SK-N-MC (cell line): ENCODE results near the gene ATP13A4.
"Not testable (repeated sequence)": the region's sequence is repeated elsewhere in the genome, so short reads cannot be mapped to it uniquely, and the experiment has no call there.

Experiments used
- DNase-seq: peaks from one replicate; pipeline ENCODE4 v3.0.0-alpha.2; 2011; ENCODE audit warnings: low read depth, low spot score
- H3K27ac ChIP-seq: fragments of 200-600 bp; sonication (generic); 2 replicates; pipeline ENCODE4 v1.5.1; 2016; ENCODE audit warnings: mixed run types
- H3K36me3 ChIP-seq: fragments of 200-600 bp; sonication (generic); 2 replicates; pipeline ENCODE4 v1.6.1; 2017; ENCODE audit warnings: antibody characterized with exemption, low read length, mixed read lengths; ENCODE audit not compliant: insufficient read depth
- H3K4me3 ChIP-seq: fragments of 200-600 bp; sonication (generic); 2 replicates; pipeline ENCODE4 v1.5.1; 2016
- H3K9ac ChIP-seq: fragments of 200-600 bp; sonication (generic); 2 replicates; pipeline ENCODE4 v1.8.0; 2017; ENCODE audit warnings: mixed run types, mixed read lengths; ENCODE audit not compliant: insufficient read length
- H3K9me3 ChIP-seq: fragments of 200-600 bp; sonication (generic); 2 replicates; pipeline ENCODE4 v1.6.1; 2017; ENCODE audit warnings: low read depth, mild to moderate bottlenecking, antibody characterized with exemption, low read length, moderate library complexity, mixed read lengths
- EZH2 ChIP-seq: fragments of 200-600 bp; sonication (generic); IDR thresholded peaks from one replicate; pipeline ENCODE4 v1.6.1; 2017; ENCODE audit warnings: antibody characterized with exemption
- FOXP2 ChIP-seq: optimal IDR thresholded peaks from 2 replicates; pipeline ENCODE3; 2011; ENCODE audit warnings: mild to moderate bottlenecking, moderate library complexity; ENCODE audit not compliant: insufficient read depth; ENCODE audit errors: extremely low read length, control extremely low read depth
- POLR2AphosphoS5 ChIP-seq: IDR thresholded peaks from 2 replicates; pipeline ENCODE4 v1.6.1; 2012; ENCODE audit warnings: mild to moderate bottlenecking, low read depth, low read length, borderline replicate concordance

Gene ATP13A4

GRCh38 chr3:193546129-193546528, 8.6 kb downstream of the ATP13A4 start:
- no peaks in the 10 kb centered on the region for H3K9me3 ChIP-seq
- TF ChIP-seq POLR2AphosphoS5 (no peak), FOXP2 (no peak), EZH2 (no peak)
- H3K36me3 ChIP-seq = no peaks in the 10 kb centered on the region
- no peak overlapping the region for H3K9ac ChIP-seq
- H3K4me3 ChIP-seq = no peak overlapping the region
- no peak for DNase-seq
- no peak overlapping the region for H3K27ac ChIP-seq

GRCh38 chr3:193545304-193545703, 9.4 kb downstream of the ATP13A4 start:
- Histone ChIP-seq H3K4me3 (no peak overlapping the region), H3K36me3 (no peaks in the 10 kb centered on the region), H3K9me3 (no peaks in the 10 kb centered on the region), H3K9ac (no peak overlapping the region), H3K27ac (no peak overlapping the region)
- TF ChIP-seq FOXP2 = no peak
- TF ChIP-seq EZH2 = no peak
- no peak for TF ChIP-seq POLR2AphosphoS5
- no peak for DNase-seq

- no peak for DNase-seq
- H3K9me3 ChIP-seq = no peaks in the 10 kb centered on the region
- TF ChIP-seq FOXP2 = no peak
- TF ChIP-seq EZH2 = no peak
- no peak for TF ChIP-seq POLR2AphosphoS5
- H3K36me3 ChIP-seq = no peaks in the 10 kb centered on the region
- H3K9ac ChIP-seq = no peak overlapping the region
- no peak overlapping the region for H3K4me3 ChIP-seq
- H3K27ac ChIP-seq = no peak overlapping the region
Observed at GRCh38 chr3:193544289-193544688, 10.4 kb downstream of the ATP13A4 start.

- Histone ChIP-seq H3K9me3 (no peaks in the 10 kb centered on the region), H3K4me3 (peak overlapping the region; percentile 27; the same call in 1 of the 2 replicates), H3K9ac (no peak overlapping the region), H3K27ac (no peak overlapping the region), H3K36me3 (no peaks in the 10 kb centered on the region)
- TF ChIP-seq FOXP2 = no peak
- TF ChIP-seq EZH2 = no peak
- no peak for TF ChIP-seq POLR2AphosphoS5
- no peak for DNase-seq
Observed at GRCh38 chr3:193530231-193531165, 24.2 kb downstream of the ATP13A4 start.

- not testable (repeated sequence) for H3K9ac ChIP-seq, H3K27ac ChIP-seq, H3K4me3 ChIP-seq, H3K9me3 ChIP-seq, H3K36me3 ChIP-seq, DNase-seq
Observed at GRCh38 chr3:193526085-193526484, 28.6 kb downstream of the ATP13A4 start.

GRCh38 chr3:193522473-193522872, 32.2 kb downstream of the ATP13A4 start:
- Histone ChIP-seq H3K27ac (no peak overlapping the region), H3K4me3 (no peak overlapping the region)

GRCh38 chr3:193520738-193521137, 34.0 kb downstream of the ATP13A4 start:
- no peaks in the 10 kb centered on the region for H3K36me3 ChIP-seq
- H3K4me3 ChIP-seq = no peak overlapping the region
- H3K9me3 ChIP-seq = no peaks in the 10 kb centered on the region
- TF ChIP-seq FOXP2 = no peak
- TF ChIP-seq EZH2 = no peak
- TF ChIP-seq POLR2AphosphoS5 = no peak
- H3K9ac ChIP-seq = no peak overlapping the region
- no peak for DNase-seq
- H3K27ac ChIP-seq = no peak overlapping the region

More at GRCh38 chr3:193522473-193522872, 32.2 kb downstream of the ATP13A4 start:
- Histone ChIP-seq H3K36me3 (no peaks in the 10 kb centered on the region), H3K9me3 (no peaks in the 10 kb centered on the region), H3K9ac (no peak overlapping the region)
- DNase-seq = no peak
- TF ChIP-seq POLR2AphosphoS5 (no peak), EZH2 (no peak), FOXP2 (no peak)

- no peak overlapping the region for H3K9ac ChIP-seq
- no peak overlapping the region for H3K27ac ChIP-seq
- no peaks in the 10 kb centered on the region for H3K36me3 ChIP-seq
- H3K4me3 ChIP-seq = no peak overlapping the region
- TF ChIP-seq EZH2 (no peak), POLR2AphosphoS5 (no peak), FOXP2 (no peak)
- no peaks in the 10 kb centered on the region for H3K9me3 ChIP-seq
- DNase-seq = no peak
Observed at GRCh38 chr3:193515966-193516365, 38.7 kb downstream of the ATP13A4 start.

GRCh38 chr3:193510154-193510553, 44.5 kb downstream of the ATP13A4 start:
- Histone ChIP-seq H3K9me3 (no peaks in the 10 kb centered on the region), H3K27ac (no peak overlapping the region), H3K4me3 (no peak overlapping the region), H3K36me3 (no peaks in the 10 kb centered on the region), H3K9ac (no peak overlapping the region)
- TF ChIP-seq FOXP2 (no peak), POLR2AphosphoS5 (no peak), EZH2 (no peak)
- DNase-seq = no peak
